Activated naive CD4-positive, alpha-beta T cell treated with Interleukin-2 at 50 U/mL for 16 hours (primary cell): ENCODE measurements around the gene CILP.

Source experiments
- DNase-seq: peaks from one replicate; pipeline ENCODE4 v3.0.0-alpha.2; 2020

The CILP gene

DNA sequence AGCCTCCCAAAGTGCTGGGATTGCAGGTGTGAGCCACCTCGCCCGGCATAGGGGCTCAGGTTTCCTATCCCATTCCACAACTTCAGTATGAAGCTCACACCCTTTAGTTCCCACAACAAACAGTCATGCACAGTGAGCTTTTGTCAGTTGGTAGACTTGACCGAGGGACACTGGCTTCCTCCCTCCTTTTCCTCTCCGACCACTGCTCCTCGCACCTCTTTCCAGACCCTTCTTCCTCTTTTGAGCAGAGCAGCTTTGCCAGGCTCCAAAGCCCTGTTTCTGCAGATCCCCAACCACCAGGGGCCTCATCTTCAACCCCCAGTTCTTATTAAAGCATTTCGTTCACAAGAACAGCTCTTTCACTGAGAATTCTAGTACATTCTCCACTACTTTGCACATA is 12.7 kb upstream of the CILP start:
- no peak for DNase-seq

DNA sequence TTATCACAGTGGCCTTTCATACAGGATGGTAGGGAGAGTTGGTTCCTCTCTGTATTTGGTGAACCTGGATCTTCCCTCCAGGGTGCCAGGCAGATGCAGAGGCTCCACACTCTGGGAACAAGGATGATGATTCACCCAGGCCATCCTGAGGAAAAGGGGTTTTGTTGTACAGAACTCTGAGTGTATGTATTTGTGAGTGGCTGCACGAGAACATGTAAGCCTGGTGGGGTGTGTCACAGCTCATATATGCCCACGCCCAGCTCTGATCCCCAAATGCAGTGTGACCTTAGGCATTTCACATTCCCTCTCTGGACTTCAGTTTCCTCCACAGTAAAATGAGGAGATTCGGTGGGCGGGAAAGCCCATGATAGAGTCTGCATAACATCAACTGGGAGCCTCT is 11.6 kb upstream of the CILP start:
- DNase-seq = no peak

DNA sequence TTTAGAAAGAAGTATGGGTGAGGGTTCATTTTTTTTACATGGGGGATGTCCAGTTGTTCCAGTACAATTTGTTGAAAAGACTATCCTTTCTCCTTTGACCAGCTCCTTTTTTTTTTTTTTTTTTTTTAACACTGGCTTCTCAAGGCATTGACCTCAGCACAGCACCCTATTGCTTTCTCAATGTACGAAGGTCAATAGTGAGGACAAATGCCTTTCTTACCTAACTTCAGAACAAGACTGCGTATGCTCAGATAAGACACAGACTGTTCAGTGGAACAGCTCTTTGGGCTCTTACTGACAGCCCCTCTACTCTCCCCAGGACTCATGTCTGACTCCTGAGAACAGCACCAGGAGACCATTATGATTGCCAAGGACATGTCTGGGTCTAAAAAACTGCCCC is 10.4 kb upstream of the CILP start:
- DNase-seq = no peak

DNA sequence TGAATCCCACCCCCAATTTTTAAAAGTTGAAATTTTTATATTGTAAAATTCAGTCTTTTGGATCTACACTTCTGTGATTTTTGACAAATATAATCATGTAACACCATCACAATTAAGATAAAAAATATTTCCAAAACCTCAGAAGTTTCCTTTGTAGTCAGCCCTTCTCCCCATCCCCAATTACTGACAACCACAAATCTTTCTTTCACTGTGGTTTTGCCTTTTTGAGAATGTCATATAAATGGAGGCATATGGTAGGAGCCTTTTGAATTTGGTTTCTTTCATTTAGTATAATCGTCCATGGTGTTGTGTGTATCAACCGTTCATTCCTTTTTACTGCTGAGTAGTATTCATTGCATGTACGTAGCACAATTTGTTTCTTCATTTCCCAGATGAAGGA is 7.9 kb upstream of the CILP start:
- no peak for DNase-seq

DNA sequence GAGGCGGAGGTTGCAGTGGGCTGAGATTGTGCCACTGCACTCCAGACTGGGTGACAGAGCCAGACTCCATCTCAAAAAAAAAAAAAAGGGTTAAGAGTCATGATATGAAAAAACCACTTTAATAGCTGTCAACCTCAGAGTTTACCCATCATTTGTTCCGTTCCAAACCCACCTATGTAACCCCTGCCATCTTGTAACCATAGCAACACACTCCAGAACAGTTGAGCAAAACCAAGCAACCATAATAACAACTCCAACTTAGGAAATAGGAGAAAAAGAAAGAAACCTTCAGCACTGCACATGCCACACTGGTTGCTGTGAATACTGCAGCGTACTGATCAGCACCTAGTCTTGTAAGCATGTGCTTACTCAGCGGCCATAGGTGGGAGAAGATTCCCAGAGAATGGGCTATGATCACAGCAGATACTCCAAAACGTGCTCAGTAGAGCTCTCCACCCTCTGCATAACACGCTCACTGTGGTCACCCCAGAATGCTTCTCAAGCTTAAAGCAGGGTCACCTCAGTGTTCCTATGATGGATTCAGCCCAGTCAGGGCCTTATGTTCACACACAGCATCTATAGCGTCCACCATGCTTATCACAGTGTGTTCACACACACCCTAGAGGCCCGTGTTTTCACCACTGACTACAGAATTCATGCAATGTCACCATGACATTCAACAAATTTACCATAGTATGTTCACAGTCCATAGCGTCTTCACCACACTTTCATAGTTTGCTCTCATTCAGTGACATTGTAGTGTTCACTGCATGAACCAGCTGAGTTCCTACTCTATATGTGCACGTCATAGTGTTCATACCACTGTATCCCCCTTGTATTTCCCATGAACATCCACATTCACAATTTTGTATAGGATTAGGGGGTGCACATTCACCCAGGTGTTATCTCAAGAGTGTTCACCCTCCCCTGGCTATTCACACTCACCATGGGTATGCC is 6.5 kb upstream of the CILP start:
- DNase-seq = no peak

DNA sequence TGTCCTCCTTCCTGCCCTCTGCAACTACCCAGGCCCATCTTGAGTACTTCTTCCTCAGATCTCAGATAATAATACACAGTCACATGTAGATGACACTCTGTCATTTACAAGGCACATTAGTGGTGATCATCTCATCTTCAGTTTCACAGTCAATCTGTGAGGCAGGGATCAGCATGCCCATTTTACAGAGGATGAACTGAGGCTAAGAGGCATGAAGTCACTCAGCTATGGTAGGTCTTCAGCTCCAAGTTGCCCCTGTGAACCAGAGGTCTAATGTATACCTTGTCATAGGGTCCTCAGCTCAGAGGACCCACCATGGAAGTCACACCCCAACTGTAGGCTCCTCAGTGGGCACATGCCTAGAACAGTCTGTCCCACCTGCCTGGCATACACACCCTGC is 4.2 kb upstream of the CILP start:
- no peak for DNase-seq

DNA sequence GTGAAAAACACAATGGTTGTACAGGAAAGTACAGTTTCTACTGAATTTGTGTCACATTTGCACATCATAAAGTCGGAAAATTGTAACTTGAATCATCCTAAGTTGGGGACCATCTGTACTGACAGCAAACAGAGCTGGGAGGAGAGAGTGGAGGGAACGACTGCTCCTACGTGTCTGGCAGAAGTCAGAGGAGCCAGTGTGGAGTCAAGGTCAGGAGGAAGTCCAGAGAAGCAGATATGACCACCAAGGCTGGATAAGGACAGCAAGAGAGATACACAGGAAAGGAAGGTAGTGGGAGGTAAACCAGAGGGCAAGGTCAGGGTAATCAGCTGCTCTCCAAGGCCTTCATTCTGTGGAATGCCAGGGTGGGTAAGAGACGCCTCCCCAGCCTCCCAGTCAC is 2.7 kb upstream of the CILP start:
- DNase-seq = no peak

DNA sequence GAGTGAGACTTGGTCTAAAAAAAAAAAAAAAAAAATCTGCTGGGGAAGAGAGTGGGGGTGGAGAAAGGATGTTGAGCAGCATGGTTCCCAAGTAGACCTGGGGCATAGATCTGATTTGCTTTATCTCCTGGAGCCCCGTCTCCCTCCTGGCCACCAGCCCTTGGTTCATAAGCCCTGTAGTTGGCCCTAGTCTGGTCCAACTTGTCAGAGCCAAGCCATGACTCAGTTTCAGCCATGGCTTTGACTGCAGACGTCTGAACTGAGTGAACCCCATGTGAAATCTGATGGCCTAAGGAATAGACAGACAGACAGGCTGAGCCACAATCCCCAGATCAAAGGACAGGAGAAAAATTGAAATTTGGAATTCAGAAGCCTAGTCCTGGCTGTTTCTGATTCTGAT is 2.0 kb upstream of the CILP start:
- DNase-seq = no peak

DNA sequence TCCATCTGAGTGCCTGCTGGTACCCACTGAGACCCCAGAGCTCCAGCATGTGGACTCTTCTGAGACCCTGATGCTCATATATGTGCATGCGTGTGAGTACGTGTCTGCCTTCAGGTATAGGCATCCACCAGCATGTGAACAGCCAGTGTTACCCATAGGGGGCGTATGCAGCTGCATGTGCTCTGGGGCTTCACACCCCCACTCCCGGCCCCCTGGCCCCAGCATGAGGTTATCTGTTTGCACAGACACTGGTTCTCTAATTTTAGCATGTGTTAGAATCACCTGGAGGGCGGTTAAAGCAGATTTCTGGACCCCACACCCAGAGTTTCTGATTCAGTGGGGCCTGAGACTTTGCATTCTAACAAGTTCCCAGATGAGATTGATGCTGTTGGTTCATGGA is 824 bp upstream of the CILP start:
- peak; percentile 38 for DNase-seq

DNA sequence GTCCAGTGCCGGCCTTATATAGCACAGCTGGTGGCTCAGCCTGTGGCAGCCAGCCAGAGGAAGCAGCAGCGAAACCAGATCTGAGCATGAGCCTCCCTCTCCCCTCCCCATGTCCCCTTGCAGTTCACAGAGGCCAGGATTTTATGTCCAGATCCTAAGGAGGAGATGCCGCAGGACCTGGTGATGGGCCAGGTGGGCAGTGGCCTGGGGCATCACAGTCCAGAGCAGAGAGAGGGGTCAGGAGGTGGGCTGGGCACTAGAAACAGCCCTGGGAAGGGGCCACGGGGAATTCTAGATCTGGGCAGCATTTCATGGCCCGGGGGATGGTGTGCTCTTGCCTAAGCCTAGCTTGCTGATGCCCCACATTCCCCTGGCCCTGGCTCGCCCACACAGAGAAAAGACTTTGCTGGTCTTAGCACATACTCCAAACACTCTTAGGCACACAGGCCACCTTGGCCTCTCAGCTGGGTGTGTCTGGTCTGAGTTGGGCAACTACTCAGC is 259 bp upstream of the CILP start:
- no peak for DNase-seq

DNA sequence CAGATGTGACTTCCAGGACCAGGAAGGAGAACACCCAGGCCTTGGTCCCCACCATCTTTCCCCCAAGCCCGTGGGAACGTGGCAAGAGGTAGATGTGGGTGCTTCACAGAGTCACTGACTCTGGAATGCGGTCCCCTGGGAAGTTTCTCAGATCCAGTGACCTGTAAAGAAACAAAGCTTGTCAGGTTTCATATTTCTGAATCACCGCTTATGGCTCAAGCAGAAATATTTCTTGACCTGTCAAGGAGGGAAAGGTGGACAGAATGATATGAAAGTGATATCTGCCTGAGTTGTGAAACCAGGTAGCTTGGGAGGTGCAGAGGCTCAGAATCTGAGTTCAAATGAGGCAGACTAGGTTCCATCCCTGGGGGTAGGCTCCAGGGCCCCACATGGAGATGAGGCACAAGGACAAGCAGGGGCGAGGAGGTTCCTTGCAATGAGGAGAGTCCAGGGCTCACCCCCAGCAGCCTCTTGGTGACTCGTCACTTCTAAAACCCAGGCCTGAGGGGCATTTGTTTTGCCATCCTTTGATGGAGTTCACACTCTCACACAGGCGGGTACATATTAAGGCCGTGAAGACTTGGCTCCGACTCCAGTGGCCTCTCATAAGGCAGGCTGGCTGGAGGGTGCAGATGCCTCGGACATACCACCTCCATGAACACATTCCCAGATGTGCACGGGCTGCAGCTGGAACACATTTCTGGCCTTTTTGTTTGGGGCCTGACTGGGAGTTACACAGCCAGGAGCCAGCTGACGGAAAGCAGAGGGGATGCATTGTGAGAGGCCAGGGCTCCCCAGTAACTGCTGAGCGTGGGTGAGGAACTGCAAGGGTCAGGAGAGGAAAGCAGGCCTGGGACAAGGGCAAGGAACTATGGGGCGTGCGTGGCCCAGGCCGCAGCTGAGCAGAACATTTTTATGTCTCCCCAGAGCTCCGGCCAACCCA is 1.3 kb downstream of the CILP start:
- DNase-seq = no peak

DNA sequence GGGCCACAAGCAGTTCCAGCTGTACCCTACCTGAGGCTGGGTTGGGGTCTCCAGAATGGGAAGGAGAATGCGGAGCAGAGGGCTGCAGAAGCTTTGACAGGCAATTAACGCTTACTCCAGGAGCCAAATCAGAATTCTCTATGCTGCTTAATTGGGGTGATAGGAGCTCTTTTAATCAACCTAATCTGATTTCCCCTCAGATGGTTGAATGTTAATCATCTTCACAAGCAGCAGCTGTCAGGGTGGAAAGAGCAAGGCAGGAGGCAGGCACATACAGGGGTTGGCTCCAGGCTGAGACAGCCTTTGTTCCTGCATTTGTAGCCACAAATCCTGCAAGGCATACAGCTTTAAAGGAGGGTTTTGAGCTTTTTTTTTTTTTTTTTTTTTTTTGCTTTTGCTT is 2.6 kb downstream of the CILP start:
- DNase-seq = no peak

DNA sequence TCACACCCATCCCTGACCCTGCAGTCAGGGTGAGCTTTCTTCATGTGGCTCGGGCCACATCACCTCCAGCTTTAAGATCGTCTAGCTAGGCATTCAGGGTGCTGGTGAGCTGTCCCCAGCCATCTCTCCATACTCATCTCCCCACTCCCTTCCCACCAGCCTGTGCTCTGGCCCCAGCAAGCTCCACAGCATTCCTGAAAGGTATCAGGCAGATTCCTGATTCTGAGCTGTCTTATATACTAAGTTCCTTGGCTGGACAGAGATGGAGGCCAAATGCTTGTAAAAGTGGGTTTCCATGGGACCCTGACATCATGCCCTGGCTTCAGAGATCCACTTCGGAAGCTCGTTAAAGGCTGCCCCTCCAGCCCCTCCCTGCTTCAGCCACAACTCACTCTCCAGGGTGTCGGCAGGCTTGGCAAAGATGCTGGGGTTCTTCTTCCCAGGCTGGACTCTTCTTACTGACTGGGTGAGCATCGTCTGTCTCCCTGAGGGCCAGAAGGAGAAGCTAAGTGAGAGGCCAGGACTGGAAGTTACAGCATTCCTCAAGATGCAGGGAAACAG is 3.9 kb downstream of the CILP start:
- DNase-seq = no peak

DNA sequence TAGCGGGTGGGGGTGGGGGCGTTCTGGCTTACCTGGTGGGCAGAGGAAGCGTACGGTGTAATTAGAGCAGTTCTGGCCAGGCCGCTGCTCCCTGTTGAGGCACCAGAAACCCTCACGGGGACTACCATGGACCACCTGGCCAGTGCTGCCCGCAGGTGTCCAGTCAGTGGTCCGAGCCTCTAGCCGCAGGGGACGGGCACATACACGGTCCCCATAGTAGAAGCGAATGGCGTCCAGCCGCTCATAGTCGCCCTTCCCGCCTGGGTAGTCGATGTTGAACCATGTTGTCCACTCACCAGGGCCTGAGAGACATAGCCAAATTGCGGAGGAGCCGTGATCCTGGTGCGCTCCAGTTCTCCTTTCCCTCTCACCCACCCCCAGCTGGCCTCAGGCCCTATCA is 4.5 kb downstream of the CILP start:
- DNase-seq = no peak

DNA sequence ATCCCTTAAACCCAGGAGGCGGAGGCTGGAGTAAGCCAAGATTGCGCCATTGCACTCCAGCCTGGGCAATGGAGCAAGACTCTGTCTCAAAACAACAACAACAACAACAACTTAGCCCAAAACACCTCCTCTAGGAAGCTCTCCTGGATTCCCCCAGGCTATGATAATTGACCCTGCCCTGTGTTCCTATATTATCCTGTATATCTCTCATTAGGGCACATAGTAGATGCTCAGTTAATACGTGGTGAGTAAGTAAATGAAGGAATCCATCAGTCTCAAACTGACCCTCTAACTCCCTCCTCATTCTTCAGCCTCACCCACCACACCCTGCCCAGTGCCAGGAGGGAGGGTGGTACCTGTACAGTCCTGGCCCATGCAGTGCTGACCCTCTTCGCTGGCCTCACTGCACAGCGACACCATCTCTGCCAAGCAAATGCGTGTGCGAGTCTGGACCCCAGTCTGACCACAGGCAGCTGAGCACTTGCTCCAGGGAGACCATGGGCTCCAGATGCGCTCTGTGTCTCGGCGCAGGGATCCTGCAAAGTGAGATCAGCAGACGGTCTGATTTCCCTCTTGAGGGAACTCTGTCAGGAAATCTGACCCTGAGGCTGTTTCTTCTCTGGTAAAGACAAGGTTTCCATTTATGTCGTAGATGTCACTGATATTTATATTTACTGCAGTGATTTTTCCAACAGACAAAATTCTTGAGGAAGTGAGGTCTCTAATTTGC is 6.2 kb downstream of the CILP start:
- no peak for DNase-seq

DNA sequence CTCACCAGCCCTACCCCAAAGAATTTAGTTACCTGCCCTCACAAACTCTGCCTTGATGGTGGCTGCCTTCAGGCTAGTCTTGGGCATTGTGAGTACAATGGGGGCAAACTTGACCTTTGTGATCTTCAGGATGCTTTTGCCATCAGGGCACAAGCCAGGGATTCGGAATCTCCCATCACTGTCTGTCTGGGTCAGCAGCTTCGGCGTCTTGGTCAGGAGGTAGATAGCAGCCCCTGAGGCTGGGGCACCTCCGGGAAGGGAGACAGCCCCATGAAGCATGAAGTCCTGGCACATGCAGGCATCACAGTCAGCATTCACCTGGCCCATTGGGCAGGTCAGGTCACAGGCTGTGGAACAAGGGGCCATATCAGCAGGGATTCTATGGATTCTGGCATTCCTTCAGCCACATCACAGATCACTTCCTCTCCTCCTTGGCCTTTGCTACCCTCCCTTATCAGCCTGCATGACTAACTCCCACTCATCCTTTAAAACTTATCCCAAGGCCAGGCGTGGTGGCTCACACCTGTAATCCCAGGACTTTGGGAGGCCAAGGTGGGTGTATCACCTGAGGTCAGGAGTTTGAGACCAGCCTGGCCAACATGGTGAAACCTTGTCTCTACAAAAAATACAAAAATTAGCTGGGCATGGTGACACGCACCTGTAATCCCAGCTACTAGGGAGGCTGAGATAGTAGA is 6.9 kb downstream of the CILP start:
- no peak for DNase-seq

DNA sequence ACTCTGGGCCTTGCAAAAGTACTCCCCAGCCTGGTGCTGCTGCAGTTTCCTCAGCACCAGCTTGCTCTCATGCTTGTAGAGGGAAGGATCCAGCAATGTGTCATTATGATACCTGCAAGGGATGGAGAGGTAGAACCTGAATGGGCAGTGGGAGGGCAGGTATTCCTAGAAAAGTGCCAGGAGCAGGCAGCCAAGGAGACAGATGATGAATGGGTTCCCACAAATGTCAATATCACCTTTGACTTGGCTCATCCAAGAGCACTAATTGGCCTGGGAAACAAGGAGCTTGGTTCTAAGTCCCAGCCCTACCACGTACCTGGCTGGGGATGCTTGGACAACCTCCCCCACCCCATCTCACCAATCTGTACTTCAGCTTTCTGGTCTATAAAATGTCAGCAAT is 9.4 kb downstream of the CILP start:
- DNase-seq = no peak

DNA sequence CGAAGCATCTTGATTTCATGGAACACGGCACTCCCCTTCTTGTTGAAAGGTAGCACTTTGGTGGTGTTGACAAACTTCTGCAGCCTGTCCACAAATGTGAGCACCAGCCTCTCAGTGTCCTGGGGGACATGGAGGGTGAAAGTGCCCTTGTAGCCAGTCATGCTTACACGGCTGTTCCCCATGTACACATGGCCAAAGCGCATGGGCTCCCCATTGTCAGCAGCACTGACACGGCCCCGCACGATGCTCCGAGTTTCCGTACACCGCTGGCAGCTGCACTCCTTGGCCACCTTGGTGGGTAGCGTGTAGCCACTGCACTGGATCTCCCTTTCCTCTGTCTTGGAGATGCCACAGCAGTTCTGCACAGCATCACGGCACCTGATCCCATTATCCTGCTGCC is 12.7 kb downstream of the CILP start:
- DNase-seq = no peak

DNA sequence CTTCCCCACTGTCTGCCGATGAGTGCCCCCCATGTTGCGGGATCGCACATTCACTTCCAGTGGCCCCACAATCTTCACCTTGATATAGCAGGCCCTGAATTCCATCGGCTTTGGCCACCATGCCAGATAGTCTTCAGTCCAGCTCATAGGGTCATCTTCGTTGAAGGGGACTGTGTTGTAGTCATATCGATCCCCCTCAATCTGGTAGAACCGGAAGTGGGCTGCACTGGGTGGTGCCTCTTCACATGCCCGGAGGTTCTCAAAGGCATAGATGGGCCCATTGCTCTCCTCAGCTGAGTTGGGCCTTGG is 14.0 kb downstream of the CILP start:
- no peak for DNase-seq

DNA sequence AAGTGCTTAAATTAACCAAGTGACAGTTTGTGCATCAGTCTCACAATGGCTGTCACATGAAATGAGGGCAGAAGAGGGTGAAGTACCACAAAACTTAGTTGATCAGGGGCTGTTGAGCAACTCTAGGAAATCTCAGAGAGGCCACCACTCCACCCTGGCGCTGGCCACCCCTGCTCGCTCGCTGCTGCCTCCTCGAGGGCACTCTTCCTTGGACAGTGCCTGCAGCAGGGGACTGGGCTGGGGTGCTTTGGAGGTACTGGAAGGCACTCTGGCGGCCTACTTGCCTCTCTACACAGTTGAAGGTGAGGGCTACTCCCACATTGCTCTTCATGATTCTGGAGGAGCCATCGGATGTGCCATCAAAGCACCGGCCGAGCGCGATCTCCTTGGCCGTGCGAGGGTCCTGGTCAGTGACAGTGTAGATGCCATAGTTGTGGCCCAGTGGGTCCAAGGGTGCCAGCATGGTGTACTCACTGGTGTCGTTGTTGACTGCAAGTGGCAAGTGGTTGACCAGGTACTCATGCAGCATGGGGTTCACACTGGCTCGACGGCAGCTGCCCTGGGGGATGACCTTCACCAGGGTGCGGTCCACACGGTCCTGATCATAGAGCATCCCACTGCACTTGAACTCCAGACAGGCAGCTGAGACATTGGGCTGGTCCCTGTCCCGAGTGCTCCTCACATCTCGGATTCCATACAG is 14.5 kb downstream of the CILP start:
- DNase-seq = no peak

DNA sequence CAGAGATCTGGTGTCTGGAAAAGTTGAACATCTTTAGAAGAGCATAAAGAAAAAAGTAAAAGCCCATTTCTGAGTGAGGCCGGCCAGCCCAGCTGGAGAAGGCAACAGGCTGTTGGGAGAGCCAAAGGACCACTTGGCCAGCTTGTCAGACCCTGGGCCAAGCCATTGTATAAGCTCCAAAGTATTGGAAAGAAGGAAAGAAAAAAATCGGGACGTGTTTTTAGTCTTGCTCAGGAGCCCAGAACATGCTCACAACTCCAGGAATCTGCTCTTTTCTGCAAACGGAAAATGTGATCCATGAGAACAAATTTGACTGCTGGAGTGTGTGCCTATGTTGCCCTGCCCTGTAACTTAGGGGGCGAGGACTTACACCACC is 15.7 kb downstream of the CILP start:
- no peak for DNase-seq
